Liver (tissue), 9 donors: ENCODE results near the gene CCDC88C. TPM values are rescaled to one million over a fixed set of nuclear protein-coding genes. Genes with fewer than 3 reads are reported as not detected.

Source experiments
- DNase-seq: peaks from one replicate; pipeline ENCODE4 v3.0.0-alpha.2; 2017; ENCODE audit warnings: low spot score
- H3K27ac ChIP-seq, 2 donors: one replicate each; pipeline ENCODE4 v1.7.0; 2013; ENCODE audit warnings: inconsistent platforms in 2 of 2, low read length in 2 of 2, control low read depth in 1 of 2, low read depth in 1 of 2, mild to moderate bottlenecking in 1 of 2
- H3K27me3 ChIP-seq, 4 donors: one replicate each; pipeline versions ENCODE4 v1.6.1 to v1.7.0; 2013; ENCODE audit warnings: low read length in 3 of 4, inconsistent platforms in 1 of 4, mild to moderate bottlenecking in 1 of 4, moderate library complexity in 1 of 4; ENCODE audit not compliant: control insufficient read depth in 4 of 4, insufficient read depth in 4 of 4
- H3K36me3 ChIP-seq, 4 donors: one replicate each; pipeline versions ENCODE4 v1.6.1 to v1.7.0; 2013; ENCODE audit warnings: low read length in 3 of 4, mild to moderate bottlenecking in 3 of 4, low read depth in 1 of 4, moderate library complexity in 1 of 4; ENCODE audit not compliant: control insufficient read depth in 4 of 4, insufficient read depth in 3 of 4
- H3K4me1 ChIP-seq, 4 donors: one replicate each; pipeline versions ENCODE4 v1.6.1 to v1.7.0; 2013; ENCODE audit warnings: low read length in 3 of 4, mild to moderate bottlenecking in 3 of 4, moderate library complexity in 1 of 4; ENCODE audit not compliant: control insufficient read depth in 4 of 4, insufficient read depth in 4 of 4
- H3K4me3 ChIP-seq, 3 donors: one replicate each; pipeline versions ENCODE4 v1.6.1 to v1.7.0; 2013; ENCODE audit warnings: low read length in 3 of 3, control low read depth in 1 of 3, low read depth in 1 of 3, mild to moderate bottlenecking in 1 of 3
- H3K9ac ChIP-seq, 2 donors: one replicate each; pipeline ENCODE4 v1.7.0; 2013; ENCODE audit warnings: low read length in 2 of 2, mild to moderate bottlenecking in 2 of 2, moderate library complexity in 2 of 2, control low read depth in 1 of 2, low read depth in 1 of 2
- H3K9me3 ChIP-seq, 4 donors: one replicate each; pipeline versions ENCODE4 v1.6.1 to v1.7.0; 2013; ENCODE audit warnings: low read length in 3 of 4; ENCODE audit not compliant: control insufficient read depth in 4 of 4
- EGR1 ChIP-seq, 2 donors: IDR thresholded peaks; 2 replicates each; pipeline ENCODE4 v1.6.1; 2016 to 2018; ENCODE audit warnings: antibody characterized with exemption in 2 of 2, low read depth in 2 of 2
- FOXA1 ChIP-seq: IDR thresholded peaks from 2 replicates; pipeline ENCODE4 v1.6.1; 2016; ENCODE audit warnings: antibody characterized with exemption
- FOXA2 ChIP-seq: IDR thresholded peaks from 2 replicates; pipeline ENCODE4 v1.6.1; 2016; ENCODE audit warnings: antibody characterized with exemption
- GABPA ChIP-seq, 2 donors: IDR thresholded peaks in 1 of 2; conservative IDR thresholded peaks in 1 of 2; 2 replicates each; pipeline ENCODE4 v1.6.1; 2016; ENCODE audit warnings: antibody characterized with exemption in 2 of 2, mild to moderate bottlenecking in 1 of 2, moderate library complexity in 1 of 2
- HNF4A ChIP-seq, 2 donors: conservative IDR thresholded peaks; 2 replicates each; pipeline ENCODE4 v1.6.1; 2016; ENCODE audit warnings: antibody characterized with exemption in 2 of 2, mild to moderate bottlenecking in 2 of 2
- HNF4G ChIP-seq: IDR thresholded peaks from 2 replicates; pipeline ENCODE4 v1.6.1; 2016; ENCODE audit warnings: antibody characterized with exemption
- JUND ChIP-seq, 2 donors: IDR thresholded peaks; 2 replicates each; pipeline ENCODE4 v1.6.1; 2016; ENCODE audit warnings: antibody characterized with exemption in 2 of 2
- MAX ChIP-seq: IDR thresholded peaks from 2 replicates; pipeline ENCODE4 v1.6.1; 2016; ENCODE audit warnings: antibody characterized with exemption
- NR2F2 ChIP-seq: IDR thresholded peaks from 2 replicates; pipeline ENCODE4 v1.6.1; 2016; ENCODE audit warnings: antibody characterized with exemption
- REST ChIP-seq: IDR thresholded peaks from 2 replicates; pipeline ENCODE4 v1.6.1; 2016; ENCODE audit warnings: antibody characterized with exemption, mild to moderate bottlenecking
- RXRA ChIP-seq, 2 donors: IDR thresholded peaks; 2 replicates each; pipeline ENCODE4 v1.6.1; 2017 to 2018; ENCODE audit warnings: antibody characterized with exemption in 2 of 2, mild to moderate bottlenecking in 1 of 2
- SP1 ChIP-seq: IDR thresholded peaks from 2 replicates; pipeline ENCODE4 v1.6.1; 2018; ENCODE audit warnings: antibody characterized with exemption, mild to moderate bottlenecking
- TAF1 ChIP-seq: conservative IDR thresholded peaks from 2 replicates; pipeline ENCODE4 v1.6.1; 2016; ENCODE audit warnings: antibody characterized with exemption, mild to moderate bottlenecking
- YY1 ChIP-seq: IDR thresholded peaks from 2 replicates; pipeline ENCODE4 v1.6.1; 2016; ENCODE audit warnings: antibody characterized with exemption, mild to moderate bottlenecking
- WGBS: extraction: QIAGEN DNeasy Blood & Tissue Kit; methylation state at CpG from one replicate; pipeline ENCODE4 v1.1.7; 2013; 5-methylcytosine and 5-hydroxymethylcytosine counted together
- polyA plus RNA-seq, 2 donors: library from polyadenylated mRNA; stranded (reverse) in 1 of 2; unstranded in 1 of 2; fragments of 200-250 nt in 1 of 2; fragments of >200 nt in 1 of 2; fragmentation: Nextera tagmentation in 1 of 2; extraction: Ambion mirVana in 1 of 2; gene quantifications; one replicate each; pipeline versions ENCODE4 v1.2.1 to v1.2.3, GENCODE V29; 2013 to 2015
- total RNA-seq, 2 donors: library from RNA; depleted of rRNA; stranded (reverse); fragments of >200 nt; gene quantifications; one replicate each; pipeline ENCODE4 v1.2.3, GENCODE V29; 2014
- TF ChIP-seq, protein P1 (sequence below): fragments of 150-350 bp; IDR thresholded peaks from 2 replicates; pipeline ENCODE4 v1.5.1; 2017; ENCODE audit warnings: improper control_type of control experiment, low read depth, low read length; ENCODE audit not compliant: missing input control
- donor health status: healthy.
- donor health status: healthy.
- donor health status: healthy.
- donor health status: healthy.
- donor health status: healthy.

Gene CCDC88C
- total and polyA plus RNA-seq, 4 donors: 1.3 to 10.8 (median 4.0) TPM

- TF ChIP-seq, protein P1, sequence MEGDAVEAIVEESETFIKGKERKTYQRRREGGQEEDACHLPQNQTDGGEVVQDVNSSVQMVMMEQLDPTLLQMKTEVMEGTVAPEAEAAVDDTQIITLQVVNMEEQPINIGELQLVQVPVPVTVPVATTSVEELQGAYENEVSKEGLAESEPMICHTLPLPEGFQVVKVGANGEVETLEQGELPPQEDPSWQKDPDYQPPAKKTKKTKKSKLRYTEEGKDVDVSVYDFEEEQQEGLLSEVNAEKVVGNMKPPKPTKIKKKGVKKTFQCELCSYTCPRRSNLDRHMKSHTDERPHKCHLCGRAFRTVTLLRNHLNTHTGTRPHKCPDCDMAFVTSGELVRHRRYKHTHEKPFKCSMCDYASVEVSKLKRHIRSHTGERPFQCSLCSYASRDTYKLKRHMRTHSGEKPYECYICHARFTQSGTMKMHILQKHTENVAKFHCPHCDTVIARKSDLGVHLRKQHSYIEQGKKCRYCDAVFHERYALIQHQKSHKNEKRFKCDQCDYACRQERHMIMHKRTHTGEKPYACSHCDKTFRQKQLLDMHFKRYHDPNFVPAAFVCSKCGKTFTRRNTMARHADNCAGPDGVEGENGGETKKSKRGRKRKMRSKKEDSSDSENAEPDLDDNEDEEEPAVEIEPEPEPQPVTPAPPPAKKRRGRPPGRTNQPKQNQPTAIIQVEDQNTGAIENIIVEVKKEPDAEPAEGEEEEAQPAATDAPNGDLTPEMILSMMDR: no peak
- no peak for TF ChIP-seq TAF1
- no peak for TF ChIP-seq NR2F2
- Histone ChIP-seq H3K4me1 (peaks cover 0 to 15% (median 9%) of the 10 kb centered on the region in 4 donors), H3K27ac (no peak overlapping the region), H3K9me3 (no peaks in the 10 kb centered on the region), H3K4me3 (no peak overlapping the region), H3K9ac (no peak overlapping the region), H3K36me3 (no peaks in the 10 kb centered on the region), H3K27me3 (no peaks in the 10 kb centered on the region)
- 77% methylated on average over 12 of the region's 12 CpGs for WGBS
- DNase-seq: no peak
Measured at GRCh38 chr14:91356181-91356763, 61.3 kb downstream of the CCDC88C start.

DNA sequence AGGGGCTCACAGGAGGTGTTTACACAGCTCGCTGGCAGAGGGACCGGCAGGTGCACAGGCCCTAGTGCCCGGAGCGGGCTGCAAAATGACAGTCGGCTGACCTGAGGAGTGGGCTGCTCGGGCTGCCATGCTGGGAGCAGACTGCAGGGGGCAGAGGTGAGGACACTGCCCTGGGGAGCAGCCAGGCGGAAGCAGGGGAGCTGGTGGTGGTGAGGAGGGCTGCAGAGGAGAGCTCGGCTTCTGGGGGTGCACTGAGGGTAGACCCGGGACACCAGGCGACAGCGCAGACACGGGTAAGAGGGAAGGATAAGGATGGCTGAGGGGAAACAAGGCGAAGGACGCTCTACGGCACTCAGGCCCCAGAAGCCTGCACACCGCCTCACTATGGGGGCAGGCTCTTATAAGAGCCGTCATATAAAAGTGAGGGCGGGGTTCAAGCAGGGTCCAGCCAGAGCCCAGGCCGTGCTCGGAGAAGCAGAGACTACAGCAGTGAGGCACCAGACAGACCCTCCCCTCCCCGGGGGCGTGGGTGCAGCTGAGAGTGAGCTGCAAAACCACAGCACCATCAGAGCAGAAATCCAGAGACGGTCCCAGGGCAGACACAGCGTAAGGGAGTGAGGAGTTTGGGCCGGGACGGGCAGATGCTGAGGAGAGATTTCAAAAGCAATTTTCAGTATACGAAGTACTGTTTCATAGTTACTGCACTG, 62.5 kb downstream of the CCDC88C start:
- no peaks in the 10 kb centered on the region for H3K27me3 ChIP-seq
- TF ChIP-seq, protein P1: peak; percentile 19
- TF ChIP-seq FOXA1 (no peak), YY1 (no peak)
- H3K9ac ChIP-seq: no peak overlapping the region
- no peak overlapping the region for H3K27ac ChIP-seq
- H3K9me3 ChIP-seq: no peaks in the 10 kb centered on the region
- DNase-seq: no peak
- no peak overlapping the region for H3K4me3 ChIP-seq
- peaks cover 0 to 21% (median 13%) of the 10 kb centered on the region in 4 donors for H3K4me1 ChIP-seq
- H3K36me3 ChIP-seq: no peaks in the 10 kb centered on the region
- 83% methylated on average over 27 of the region's 27 CpGs for WGBS

DNA sequence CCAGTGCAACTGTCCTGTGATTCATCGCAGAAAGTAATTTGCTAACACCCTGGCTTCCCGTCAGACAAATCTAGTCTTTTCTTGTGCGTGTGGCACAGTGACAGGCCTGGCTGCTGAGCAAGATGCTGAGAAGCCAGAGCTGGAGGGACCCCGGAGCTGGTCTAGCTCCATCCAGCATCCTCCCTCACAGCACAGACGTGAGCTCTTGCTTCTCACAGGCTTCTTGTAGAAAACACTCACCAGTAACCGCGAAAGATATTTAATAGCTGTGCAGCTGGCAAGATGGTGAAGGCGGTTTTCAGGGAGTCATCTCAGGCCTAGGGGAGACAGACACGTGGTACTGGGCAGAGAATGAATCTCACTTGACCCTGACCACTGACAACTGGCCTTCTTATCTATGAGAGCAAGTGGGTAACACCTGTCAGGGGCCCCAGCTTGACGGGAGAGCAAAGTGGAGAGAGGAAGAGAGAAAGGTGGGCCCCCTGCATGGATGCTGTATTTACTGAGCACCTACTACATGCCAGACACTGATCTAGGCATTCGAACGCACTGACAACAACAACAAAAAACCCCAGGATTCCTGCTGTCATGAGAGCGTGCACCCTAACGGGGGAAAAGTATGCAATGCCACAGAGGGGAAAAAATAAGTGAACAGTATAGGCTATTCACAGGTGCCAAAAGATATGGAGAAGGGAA, 63.3 kb downstream of the CCDC88C start:
- no peaks in the 10 kb centered on the region for H3K9me3 ChIP-seq
- WGBS: 89% methylated on average over 14 of the region's 14 CpGs
- H3K9ac ChIP-seq: no peak overlapping the region
- no peak overlapping the region for H3K27ac ChIP-seq
- peaks cover 0 to 21% (median 13%) of the 10 kb centered on the region in 4 donors for H3K4me1 ChIP-seq
- H3K4me3 ChIP-seq: no peak overlapping the region
- no peaks in the 10 kb centered on the region for H3K27me3 ChIP-seq
- no peak for DNase-seq
- H3K36me3 ChIP-seq: no peaks in the 10 kb centered on the region
- TF ChIP-seq MAX (no peak), FOXA2 (no peak), JUND (IDR thresholded peaks at IDR 0.05) (no peak), HNF4G (no peak), GABPA (IDR thresholded peaks at IDR 0.05 in 1 of 2, conservative IDR thresholded peaks at IDR 0.05 in 1 of 2) (no peak), YY1 (no peak), FOXA1 (no peak), EGR1 (IDR thresholded peaks at IDR 0.05; ENCODE audit: low read depth in 2 of 2) (no peak), NR2F2 (no peak), SP1 (no peak), HNF4A (conservative IDR thresholded peaks at IDR 0.05) (no peak), TAF1 (no peak), REST (no peak), RXRA (IDR thresholded peaks at IDR 0.05) (no peak)
- TF ChIP-seq, protein P1: no peak
